ENCODE results near the gene VWCE. TPM values are rescaled to one million over a fixed set of nuclear protein-coding genes. Genes with fewer than 3 reads are reported as not detected.

The VWCE gene
- polyA plus RNA-seq, 1 donor (not counting 4 experiments of a cell fraction or from before 2014, with no cell fraction given): 0.30 TPM

GRCh38 chr11:61297746-61298145 lies 2.6 kb upstream of the VWCE start:
- H3K4me3 ChIP-seq (ENCODE audit: control insufficient read depth in 2 of 3, extremely low read depth in 1 of 3, insufficient read depth in 2 of 3, low read depth in 1 of 3, low read length in 3 of 3): peak overlapping the region in 2 of 3 experiments; percentile 4 to 22
- H3K36me3 ChIP-seq (ENCODE audit: control insufficient read depth in 2 of 2, extremely low read depth in 1 of 2, insufficient read depth in 2 of 2, low read length in 2 of 2): peaks cover 21 to 26% of the 10 kb centered on the region in 2 experiments
- H3K4me2 ChIP-seq (ENCODE audit: control insufficient read depth, extremely low read depth, insufficient read depth, low read depth, low read length): peak overlapping the region; percentile 62
- no peak for TF ChIP-seq EZH2 (IDR thresholded peaks at IDR 0.05; ENCODE audit: low read length)
- TF ChIP-seq, protein P1, sequence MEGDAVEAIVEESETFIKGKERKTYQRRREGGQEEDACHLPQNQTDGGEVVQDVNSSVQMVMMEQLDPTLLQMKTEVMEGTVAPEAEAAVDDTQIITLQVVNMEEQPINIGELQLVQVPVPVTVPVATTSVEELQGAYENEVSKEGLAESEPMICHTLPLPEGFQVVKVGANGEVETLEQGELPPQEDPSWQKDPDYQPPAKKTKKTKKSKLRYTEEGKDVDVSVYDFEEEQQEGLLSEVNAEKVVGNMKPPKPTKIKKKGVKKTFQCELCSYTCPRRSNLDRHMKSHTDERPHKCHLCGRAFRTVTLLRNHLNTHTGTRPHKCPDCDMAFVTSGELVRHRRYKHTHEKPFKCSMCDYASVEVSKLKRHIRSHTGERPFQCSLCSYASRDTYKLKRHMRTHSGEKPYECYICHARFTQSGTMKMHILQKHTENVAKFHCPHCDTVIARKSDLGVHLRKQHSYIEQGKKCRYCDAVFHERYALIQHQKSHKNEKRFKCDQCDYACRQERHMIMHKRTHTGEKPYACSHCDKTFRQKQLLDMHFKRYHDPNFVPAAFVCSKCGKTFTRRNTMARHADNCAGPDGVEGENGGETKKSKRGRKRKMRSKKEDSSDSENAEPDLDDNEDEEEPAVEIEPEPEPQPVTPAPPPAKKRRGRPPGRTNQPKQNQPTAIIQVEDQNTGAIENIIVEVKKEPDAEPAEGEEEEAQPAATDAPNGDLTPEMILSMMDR (optimal IDR thresholded peaks at IDR 0.05 in 1 of 3, IDR thresholded peaks at IDR 0.05 in 1 of 3, conservative IDR thresholded peaks at IDR 0.05 in 1 of 3; ENCODE audit: extremely low read depth in 1 of 3, insufficient read depth in 2 of 3, low read length in 3 of 3): no peak
- H4K20me1 ChIP-seq (ENCODE audit: control insufficient read depth, extremely low read depth, insufficient read depth, low read length): peaks cover 10% of the 10 kb centered on the region
- FAIRE-seq (peak; percentile 96), DNase-seq (ENCODE audit: low read depth, low spot score) (peak; percentile 40)
- H2AFZ ChIP-seq (ENCODE audit: control insufficient read depth, low read length): no peak overlapping the region
- dilution Hi-C loops (cut with MboI; ENCODE audit: extremely low pct_ligation_motif_present, low sequenced_read_pairs): no loop called here
- peak overlapping the region; percentile 42 for H3K27ac ChIP-seq (ENCODE audit: control insufficient read depth, insufficient read depth, low read length)
- peaks cover 36% of the 10 kb centered on the region for H3K4me1 ChIP-seq (ENCODE audit: control insufficient read depth, extremely low read depth, insufficient read depth, low read length)
- peaks cover 3% of the 10 kb centered on the region for H3K9me1 ChIP-seq (ENCODE audit: control insufficient read depth, extremely low read depth, insufficient read depth, low read length)
- H3K9me3 ChIP-seq (ENCODE audit: control insufficient read depth, low read depth, low read length): no peaks in the 10 kb centered on the region
- H3K9ac ChIP-seq (ENCODE audit: control insufficient read depth, extremely low read depth, insufficient read depth, low read length): no peak overlapping the region
- no peaks in the 10 kb centered on the region for H3K79me2 ChIP-seq (ENCODE audit: control insufficient read depth, insufficient read depth, low read length)
- H3K27me3 ChIP-seq (ENCODE audit: control insufficient read depth, extremely low read depth, insufficient read depth, low read length): peaks cover 14% of the 10 kb centered on the region

- peak overlapping the region; percentile 62 for H3K4me2 ChIP-seq (ENCODE audit: control insufficient read depth, extremely low read depth, insufficient read depth, low read depth, low read length)
- H3K9me1 ChIP-seq (ENCODE audit: control insufficient read depth, extremely low read depth, insufficient read depth, low read length): peaks cover 3% of the 10 kb centered on the region
- TF ChIP-seq, protein P1 (optimal IDR thresholded peaks at IDR 0.05 in 1 of 3, IDR thresholded peaks at IDR 0.05 in 1 of 3, conservative IDR thresholded peaks at IDR 0.05 in 1 of 3; ENCODE audit: extremely low read depth in 1 of 3, insufficient read depth in 2 of 3, low read length in 3 of 3): no peak
- TF ChIP-seq EZH2 (IDR thresholded peaks at IDR 0.05; ENCODE audit: low read length): no peak
- DNase-seq (ENCODE audit: low read depth, low spot score) (no peak), FAIRE-seq (peak; percentile 52)
- peaks cover 20 to 24% of the 10 kb centered on the region in 2 experiments for H3K36me3 ChIP-seq (ENCODE audit: control insufficient read depth in 2 of 2, extremely low read depth in 1 of 2, insufficient read depth in 2 of 2, low read length in 2 of 2)
- peaks cover 10% of the 10 kb centered on the region for H4K20me1 ChIP-seq (ENCODE audit: control insufficient read depth, extremely low read depth, insufficient read depth, low read length)
- H2AFZ ChIP-seq (ENCODE audit: control insufficient read depth, low read length): no peak overlapping the region
- peak overlapping the region; percentile 42 for H3K27ac ChIP-seq (ENCODE audit: control insufficient read depth, insufficient read depth, low read length)
- H3K4me3 ChIP-seq (ENCODE audit: control insufficient read depth in 2 of 3, extremely low read depth in 1 of 3, insufficient read depth in 2 of 3, low read depth in 1 of 3, low read length in 3 of 3): peak overlapping the region in 1 of 3 experiments; percentile 4
- no peak overlapping the region for H3K9ac ChIP-seq (ENCODE audit: control insufficient read depth, extremely low read depth, insufficient read depth, low read length)
- H3K27me3 ChIP-seq (ENCODE audit: control insufficient read depth, extremely low read depth, insufficient read depth, low read length): peaks cover 14% of the 10 kb centered on the region
- no peaks in the 10 kb centered on the region for H3K79me2 ChIP-seq (ENCODE audit: control insufficient read depth, insufficient read depth, low read length)
- peaks cover 36% of the 10 kb centered on the region for H3K4me1 ChIP-seq (ENCODE audit: control insufficient read depth, extremely low read depth, insufficient read depth, low read length)
- no peaks in the 10 kb centered on the region for H3K9me3 ChIP-seq (ENCODE audit: control insufficient read depth, low read depth, low read length)
- dilution Hi-C loops (cut with MboI; ENCODE audit: extremely low pct_ligation_motif_present, low sequenced_read_pairs): no loop called here
These were observed 2.2 kb upstream of the VWCE start for GRCh38 chr11:61297341-61297740.

All from keratinocyte (primary cell).